ENCODE results near the gene FBRSL1.

DNA sequence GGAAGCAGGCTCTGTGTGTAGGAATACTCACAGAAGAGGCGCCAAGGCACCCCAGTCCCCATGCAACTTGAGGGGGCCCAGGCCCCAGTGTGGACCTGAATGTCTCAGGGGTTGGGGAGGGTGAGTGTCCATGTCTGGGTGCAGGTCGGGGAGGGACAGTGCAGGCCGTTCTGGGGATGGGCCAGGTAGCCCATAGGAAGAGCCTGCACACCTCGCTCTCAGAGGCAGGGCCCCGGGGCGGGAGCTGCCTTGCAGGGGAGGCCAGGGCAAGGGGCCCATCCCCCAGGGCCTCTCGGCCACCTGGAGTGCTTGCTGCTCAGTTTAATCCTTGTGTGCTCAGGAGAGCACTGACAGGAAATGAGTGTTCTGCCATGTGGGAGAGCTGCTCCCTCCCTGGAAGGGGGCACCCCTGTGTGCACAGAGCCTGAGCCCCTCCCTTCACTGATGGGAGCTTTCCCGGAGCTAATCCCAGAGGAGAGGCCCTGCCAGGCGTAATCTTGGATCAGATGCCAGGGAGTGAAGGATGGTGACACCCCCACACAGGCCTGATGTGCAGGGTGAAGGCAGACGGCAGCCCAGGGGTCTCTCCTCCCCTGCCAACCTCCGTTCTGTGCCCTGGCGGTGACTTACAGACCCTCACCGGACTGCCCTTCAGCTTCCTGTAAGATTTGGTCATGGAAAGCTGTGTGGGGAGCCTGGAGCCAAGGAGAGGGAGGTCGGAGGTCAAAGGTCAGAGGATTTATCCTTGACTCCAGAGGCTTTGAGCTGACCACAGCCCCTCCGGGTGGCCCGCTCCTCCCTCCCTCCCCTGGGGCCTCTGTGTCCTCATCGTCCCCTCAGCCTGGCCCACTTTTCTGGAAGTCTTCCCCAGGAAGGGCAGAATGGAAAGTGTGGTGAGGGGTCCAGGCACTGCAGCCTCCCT, 24.4 kb upstream of the FBRSL1 start:
- TF ChIP-seq, protein P1, sequence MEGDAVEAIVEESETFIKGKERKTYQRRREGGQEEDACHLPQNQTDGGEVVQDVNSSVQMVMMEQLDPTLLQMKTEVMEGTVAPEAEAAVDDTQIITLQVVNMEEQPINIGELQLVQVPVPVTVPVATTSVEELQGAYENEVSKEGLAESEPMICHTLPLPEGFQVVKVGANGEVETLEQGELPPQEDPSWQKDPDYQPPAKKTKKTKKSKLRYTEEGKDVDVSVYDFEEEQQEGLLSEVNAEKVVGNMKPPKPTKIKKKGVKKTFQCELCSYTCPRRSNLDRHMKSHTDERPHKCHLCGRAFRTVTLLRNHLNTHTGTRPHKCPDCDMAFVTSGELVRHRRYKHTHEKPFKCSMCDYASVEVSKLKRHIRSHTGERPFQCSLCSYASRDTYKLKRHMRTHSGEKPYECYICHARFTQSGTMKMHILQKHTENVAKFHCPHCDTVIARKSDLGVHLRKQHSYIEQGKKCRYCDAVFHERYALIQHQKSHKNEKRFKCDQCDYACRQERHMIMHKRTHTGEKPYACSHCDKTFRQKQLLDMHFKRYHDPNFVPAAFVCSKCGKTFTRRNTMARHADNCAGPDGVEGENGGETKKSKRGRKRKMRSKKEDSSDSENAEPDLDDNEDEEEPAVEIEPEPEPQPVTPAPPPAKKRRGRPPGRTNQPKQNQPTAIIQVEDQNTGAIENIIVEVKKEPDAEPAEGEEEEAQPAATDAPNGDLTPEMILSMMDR (IDR thresholded peaks at IDR 0.05; ENCODE audit: insufficient read depth, low read depth, low read length), result no peak
- TF ChIP-seq EZH2 (IDR thresholded peaks at IDR 0.05; ENCODE audit: insufficient read depth, low read length), result no peak

Data from astrocyte (in vitro differentiated cells and primary cell).